ENCODE data around the gene OSBPL5.

OSBPL5 gene

GRCh38 chr11:3148255-3148989, 16.7 kb downstream of the OSBPL5 start:
- no peak for DNase-seq

GRCh38 chr11:3147626-3148025, 17.5 kb downstream of the OSBPL5 start:
- DNase-seq = no peak

GRCh38 chr11:3147257-3147619, 17.9 kb downstream of the OSBPL5 start:
- DNase-seq = no peak

GRCh38 chr11:3146612-3147256, 18.4 kb downstream of the OSBPL5 start:
- no peak for DNase-seq

GRCh38 chr11:3145206-3145520, 19.9 kb downstream of the OSBPL5 start:
- DNase-seq = no peak

- no peak for DNase-seq
These were observed 20.6 kb downstream of the OSBPL5 start for GRCh38 chr11:3144296-3145205.

- no peak for DNase-seq
These were observed 21.8 kb downstream of the OSBPL5 start for GRCh38 chr11:3143136-3143880.

GRCh38 chr11:3140291-3140603, 24.9 kb downstream of the OSBPL5 start:
- no peak for DNase-seq

GRCh38 chr11:3139481-3140290, 25.4 kb downstream of the OSBPL5 start:
- no peak for DNase-seq

GRCh38 chr11:3139086-3139440, 26.0 kb downstream of the OSBPL5 start:
- no peak for DNase-seq

GRCh38 chr11:3138178-3139085, 26.7 kb downstream of the OSBPL5 start:
- DNase-seq = no peak

GRCh38 chr11:3137486-3138177, 27.5 kb downstream of the OSBPL5 start:
- no peak for DNase-seq

GRCh38 chr11:3136546-3137455, 28.3 kb downstream of the OSBPL5 start:
- DNase-seq = no peak

- DNase-seq = no peak
These were observed 29.3 kb downstream of the OSBPL5 start for GRCh38 chr11:3135481-3136440.

GRCh38 chr11:3134651-3135480, 30.2 kb downstream of the OSBPL5 start:
- DNase-seq = no peak

- no peak for DNase-seq
These were observed 30.9 kb downstream of the OSBPL5 start for GRCh38 chr11:3134218-3134621.
